Mesothelial cell of epicardium (in vitro differentiated cells): ENCODE measurements around the gene TRIM60. TPM values are rescaled to one million over a fixed set of nuclear protein-coding genes. Genes with fewer than 3 reads are reported as not detected.

ENCODE experiments used
- DNase-seq, 2 experiments: peaks; one replicate each; pipeline ENCODE4 v3.0.0; 2021; ENCODE audit warnings: low spot score in 2 of 2; ENCODE audit not compliant: unreplicated experiment in 2 of 2
- H3K27ac Mint-ChIP-seq: 2 replicates; pipeline ENCODE4 v1.8.0; 2021; ENCODE audit warnings: mixed read lengths
- H3K27me3 Mint-ChIP-seq: 2 replicates; pipeline ENCODE4 v1.8.0; 2021; ENCODE audit warnings: low read depth, mixed read lengths
- H3K36me3 Mint-ChIP-seq: 2 replicates; pipeline ENCODE4 v1.8.0; 2021; ENCODE audit warnings: mixed read lengths
- H3K4me1 Mint-ChIP-seq: 2 replicates; pipeline ENCODE4 v1.8.0; 2021; ENCODE audit warnings: mixed read lengths
- H3K4me3 Mint-ChIP-seq: 2 replicates; pipeline ENCODE4 v1.8.0; 2021; ENCODE audit warnings: mild to moderate bottlenecking, moderate library complexity, mixed read lengths
- H3K9me3 Mint-ChIP-seq: 2 replicates; pipeline ENCODE4 v1.8.0; 2021; ENCODE audit warnings: mixed read lengths
- total RNA-seq: library from RNA; stranded (reverse); gene quantifications from 3 replicates; pipeline ENCODE4 v1.2.1, GENCODE V29; 2021
- TF ChIP-seq, protein P1 (sequence below): fragments of 200-600 bp; sonication (generic); IDR thresholded peaks from one replicate; pipeline ENCODE4 v1.5.0; 2021; ENCODE audit warnings: antibody characterized with exemption; ENCODE audit not compliant: unreplicated experiment

Gene TRIM60
- total RNA-seq, 1 donor from 2014 or later: not detected

DNA sequence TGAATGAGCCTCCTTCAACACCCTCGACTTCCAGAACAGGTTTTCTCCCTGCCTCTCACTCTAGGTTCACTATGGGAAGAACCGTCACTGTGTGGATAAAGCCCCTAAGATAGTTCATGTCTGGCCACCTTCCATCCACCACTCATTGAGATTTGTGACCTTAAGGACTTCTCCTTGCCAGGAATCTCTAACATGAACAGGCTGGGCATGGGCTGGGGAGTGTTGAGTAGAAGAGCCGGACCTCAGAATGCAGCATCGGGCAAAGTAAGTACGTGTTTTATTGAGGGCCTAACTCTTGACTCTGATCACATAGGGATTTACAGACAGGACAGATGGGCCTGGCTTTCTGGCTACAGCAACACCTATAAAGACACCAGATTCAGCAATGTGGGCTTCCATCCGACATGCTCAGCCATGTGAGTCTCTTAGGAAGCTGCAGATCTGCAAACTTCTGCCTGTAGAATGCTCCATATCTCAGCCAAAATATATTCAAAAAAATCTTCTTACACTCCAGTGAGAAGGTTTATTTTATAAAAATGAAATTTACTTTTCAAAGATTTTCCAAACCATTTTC, 26.4 kb upstream of the TRIM60 start:
- Mint-ChIP-seq H3K4me1 (no peaks in the 10 kb centered on the region), H3K9me3 (no peaks in the 10 kb centered on the region), H3K4me3 (no peak overlapping the region), H3K36me3 (no peaks in the 10 kb centered on the region), H3K27me3 (peaks cover 1% of the 10 kb centered on the region), H3K27ac (no peak overlapping the region)
- TF ChIP-seq, protein P1, sequence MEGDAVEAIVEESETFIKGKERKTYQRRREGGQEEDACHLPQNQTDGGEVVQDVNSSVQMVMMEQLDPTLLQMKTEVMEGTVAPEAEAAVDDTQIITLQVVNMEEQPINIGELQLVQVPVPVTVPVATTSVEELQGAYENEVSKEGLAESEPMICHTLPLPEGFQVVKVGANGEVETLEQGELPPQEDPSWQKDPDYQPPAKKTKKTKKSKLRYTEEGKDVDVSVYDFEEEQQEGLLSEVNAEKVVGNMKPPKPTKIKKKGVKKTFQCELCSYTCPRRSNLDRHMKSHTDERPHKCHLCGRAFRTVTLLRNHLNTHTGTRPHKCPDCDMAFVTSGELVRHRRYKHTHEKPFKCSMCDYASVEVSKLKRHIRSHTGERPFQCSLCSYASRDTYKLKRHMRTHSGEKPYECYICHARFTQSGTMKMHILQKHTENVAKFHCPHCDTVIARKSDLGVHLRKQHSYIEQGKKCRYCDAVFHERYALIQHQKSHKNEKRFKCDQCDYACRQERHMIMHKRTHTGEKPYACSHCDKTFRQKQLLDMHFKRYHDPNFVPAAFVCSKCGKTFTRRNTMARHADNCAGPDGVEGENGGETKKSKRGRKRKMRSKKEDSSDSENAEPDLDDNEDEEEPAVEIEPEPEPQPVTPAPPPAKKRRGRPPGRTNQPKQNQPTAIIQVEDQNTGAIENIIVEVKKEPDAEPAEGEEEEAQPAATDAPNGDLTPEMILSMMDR: no peak
- DNase-seq: no peak

DNA sequence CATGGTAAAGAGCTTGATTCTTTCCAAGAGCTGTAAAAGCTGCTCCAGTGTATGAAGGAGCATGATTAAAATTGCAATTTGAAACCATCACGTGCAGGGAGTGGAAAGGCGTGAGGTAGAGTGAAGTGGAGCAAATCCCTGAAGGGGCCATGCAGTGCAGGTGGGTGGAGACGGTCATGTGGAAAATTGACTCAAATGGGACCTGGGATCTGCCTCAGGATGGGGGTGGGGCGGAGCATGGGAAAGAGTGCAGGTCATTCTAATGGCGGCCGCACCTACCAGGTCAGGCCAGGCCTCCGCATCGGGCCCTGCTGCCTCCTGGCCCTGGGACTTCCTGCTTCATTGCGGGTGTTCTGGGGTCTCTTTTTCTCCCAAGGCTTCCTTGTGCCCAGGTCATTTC, 25.3 kb upstream of the TRIM60 start:
- TF ChIP-seq, protein P1: no peak
- no peak overlapping the region for H3K27ac Mint-ChIP-seq
- H3K27me3 Mint-ChIP-seq: peaks cover 3% of the 10 kb centered on the region
- no peak for DNase-seq
- no peaks in the 10 kb centered on the region for H3K9me3 Mint-ChIP-seq
- H3K4me1 Mint-ChIP-seq: no peaks in the 10 kb centered on the region
- no peak overlapping the region for H3K4me3 Mint-ChIP-seq
- H3K36me3 Mint-ChIP-seq: no peaks in the 10 kb centered on the region

DNA sequence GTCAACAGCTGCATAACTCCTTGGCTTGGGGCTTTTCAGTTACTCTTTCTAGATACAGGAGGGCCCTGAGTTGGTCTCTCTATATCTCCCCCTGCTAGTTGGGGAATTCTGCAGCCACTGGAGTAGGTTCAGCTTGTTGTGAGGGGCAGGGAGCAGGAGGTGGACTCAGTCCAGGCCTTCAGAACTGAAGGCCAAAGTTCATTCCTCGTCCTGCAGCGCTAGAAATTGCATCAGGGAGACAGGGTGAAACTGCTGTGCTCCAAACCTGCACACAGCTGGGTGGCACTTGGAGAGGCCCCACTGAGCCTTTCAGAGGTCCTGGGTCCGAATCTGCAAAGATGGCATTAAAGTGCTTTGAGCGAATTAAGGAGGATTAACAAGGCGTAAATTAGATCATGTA, 24.9 kb upstream of the TRIM60 start:
- Mint-ChIP-seq H3K36me3 (no peaks in the 10 kb centered on the region), H3K4me3 (no peak overlapping the region)

DNA sequence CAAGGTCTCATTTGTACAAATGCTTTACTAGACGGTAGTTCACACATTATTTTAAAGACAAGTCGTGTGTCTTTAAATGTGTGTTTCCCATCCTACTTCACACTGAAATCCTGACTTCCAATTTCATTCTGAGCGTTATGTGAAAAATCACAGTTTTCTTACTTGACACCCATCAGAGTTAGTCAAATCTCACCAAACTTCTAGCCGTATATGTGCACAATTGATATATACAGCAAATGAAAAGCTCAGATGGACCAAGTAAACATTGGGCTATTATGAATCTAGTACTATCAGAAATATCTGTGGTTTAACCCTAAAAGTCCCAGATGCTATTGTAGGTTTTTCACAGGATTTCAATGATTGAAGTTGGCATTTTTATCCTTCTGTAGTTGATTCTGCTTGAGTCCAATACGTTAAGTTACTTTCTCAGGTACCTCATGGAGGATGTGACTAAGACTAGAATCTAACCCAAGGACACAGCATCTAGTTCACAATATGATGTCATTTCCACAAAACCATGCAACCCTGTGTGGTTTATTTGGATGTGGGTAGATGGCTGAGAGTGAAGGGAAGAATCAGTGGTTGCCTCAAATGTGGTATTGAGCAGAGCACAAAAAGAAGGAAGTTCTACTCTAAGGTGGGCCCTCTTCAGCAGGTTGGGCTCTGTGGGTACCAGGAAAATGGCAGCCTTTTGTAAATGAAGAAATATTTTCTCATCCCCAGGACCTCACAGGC, 22.1 kb upstream of the TRIM60 start:
- H3K27me3 Mint-ChIP-seq: peaks cover 3% of the 10 kb centered on the region
- TF ChIP-seq, protein P1: no peak
- H3K36me3 Mint-ChIP-seq: no peaks in the 10 kb centered on the region
- H3K4me1 Mint-ChIP-seq: no peaks in the 10 kb centered on the region
- H3K4me3 Mint-ChIP-seq: no peak overlapping the region
- H3K27ac Mint-ChIP-seq: no peak overlapping the region
- no peaks in the 10 kb centered on the region for H3K9me3 Mint-ChIP-seq
- no peak for DNase-seq

More for the DNA sequence above, 24.9 kb upstream of the TRIM60 start:
- TF ChIP-seq, protein P1: no peak
- H3K9me3 Mint-ChIP-seq: no peaks in the 10 kb centered on the region
- peaks cover 3% of the 10 kb centered on the region for H3K27me3 Mint-ChIP-seq
- H3K27ac Mint-ChIP-seq: no peak overlapping the region
- H3K4me1 Mint-ChIP-seq: no peaks in the 10 kb centered on the region
- DNase-seq: no peak

DNA sequence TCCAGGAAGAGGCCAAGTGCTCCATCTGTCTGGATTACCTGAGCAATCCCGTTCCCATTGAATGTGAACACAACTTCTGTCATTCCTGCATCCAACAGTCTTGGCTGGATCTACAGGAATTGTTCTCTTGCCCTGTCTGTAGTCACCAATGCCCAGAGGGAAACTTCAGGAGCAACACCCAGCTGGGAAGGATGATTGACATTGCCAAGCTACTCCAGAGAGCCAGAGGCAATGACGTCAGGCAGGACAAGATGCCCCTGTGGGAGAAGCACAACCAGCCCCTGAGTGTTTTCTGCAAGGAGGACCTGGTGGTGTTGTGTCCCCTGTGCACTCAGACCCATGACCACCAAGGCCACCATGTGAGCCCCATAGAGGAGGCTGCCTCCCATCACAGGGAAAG, 21.3 kb upstream of the TRIM60 start:
- DNase-seq: no peak
- Mint-ChIP-seq H3K36me3 (no peaks in the 10 kb centered on the region), H3K27me3 (peaks cover 3% of the 10 kb centered on the region), H3K4me1 (no peaks in the 10 kb centered on the region), H3K27ac (no peak overlapping the region), H3K4me3 (no peak overlapping the region), H3K9me3 (no peaks in the 10 kb centered on the region)
- TF ChIP-seq, protein P1: no peak
